HEK293T (cell line): ENCODE results near the gene RNF213.

Experiments
- CTCF ChIA-PET: fragments of 350-600 bp; formaldehyde crosslinking; extraction: SDS; loops from one replicate; lab custom pipeline; 2021; ENCODE audit warnings: antibody characterized with exemption, inconsistent platforms; lab: Yijun Ruan, JAX
- POLR2A ChIA-PET: fragments of 350-600 bp; formaldehyde crosslinking; extraction: SDS; loops from one replicate; lab custom pipeline; 2020; ENCODE audit warnings: antibody characterized with exemption, inconsistent platforms; lab: Yijun Ruan, JAX
- DNase-seq: peaks from one replicate; pipeline ENCODE4 v3.0.0; 2012; ENCODE audit warnings: mixed read lengths; ENCODE audit errors: extremely low spot score
- ARNT ChIP-seq: fragments of 450-650 bp; IDR thresholded peaks from 2 replicates; pipeline ENCODE4 v1.6.1; 2017; ENCODE audit warnings: mild to moderate bottlenecking
- BHLHE40 ChIP-seq: fragments of 450-650 bp; IDR thresholded peaks from 2 replicates; pipeline ENCODE4 v1.6.1; 2016; ENCODE audit warnings: mild to moderate bottlenecking, moderate library complexity, borderline replicate concordance
- CTBP1 ChIP-seq: fragments of 450-650 bp; IDR thresholded peaks from 2 replicates; pipeline ENCODE4 v1.6.1; 2016; ENCODE audit warnings: borderline replicate concordance
- ELF4 ChIP-seq: fragments of 450-650 bp; IDR thresholded peaks from 2 replicates; pipeline ENCODE4 v1.6.1; 2017; ENCODE audit warnings: antibody characterized with exemption
- FOXA1 ChIP-seq: fragments of 450-650 bp; IDR thresholded peaks from 2 replicates; pipeline ENCODE4 v1.6.1; 2016; ENCODE audit warnings: mild to moderate bottlenecking
- FOXK2 ChIP-seq: fragments of 450-650 bp; IDR thresholded peaks from 2 replicates; pipeline ENCODE4 v1.6.1; 2016; ENCODE audit warnings: mild to moderate bottlenecking
- FOXM1 ChIP-seq: fragments of 450-650 bp; IDR thresholded peaks from 2 replicates; pipeline ENCODE4 v1.6.1; 2017; ENCODE audit warnings: mild to moderate bottlenecking, borderline replicate concordance
- HDGF ChIP-seq: fragments of 450-650 bp; IDR thresholded peaks from 2 replicates; pipeline ENCODE4 v1.6.1; 2017; ENCODE audit warnings: antibody characterized with exemption, borderline replicate concordance
- L3MBTL2 ChIP-seq: fragments of 450-650 bp; conservative IDR thresholded peaks from 2 replicates; pipeline ENCODE4 v1.6.1; 2016; ENCODE audit warnings: mild to moderate bottlenecking
- LEF1 ChIP-seq: fragments of 450-650 bp; IDR thresholded peaks from 2 replicates; pipeline ENCODE4 v1.6.1; 2017; ENCODE audit warnings: mild to moderate bottlenecking, borderline replicate concordance
- NFRKB ChIP-seq: fragments of 450-650 bp; IDR thresholded peaks from 2 replicates; pipeline ENCODE4 v1.6.1; 2016; ENCODE audit warnings: mild to moderate bottlenecking, moderate library complexity
- PKNOX1 ChIP-seq: fragments of 450-650 bp; IDR thresholded peaks from 2 replicates; pipeline ENCODE4 v1.6.1; 2016
- SP1 ChIP-seq: fragments of 450-650 bp; IDR thresholded peaks from 2 replicates; pipeline ENCODE4 v1.6.1; 2017
- SUZ12 ChIP-seq: fragments of 450-650 bp; IDR thresholded peaks from 2 replicates; pipeline ENCODE4 v1.6.1; 2016; ENCODE audit warnings: mild to moderate bottlenecking
- TARDBP ChIP-seq: fragments of 450-650 bp; IDR thresholded peaks from 2 replicates; pipeline ENCODE4 v1.6.1; 2016
- ZNF384 ChIP-seq: fragments of 450-650 bp; IDR thresholded peaks from 2 replicates; pipeline ENCODE4 v1.6.1; 2016

The RNF213 gene

GRCh38 chr17:80339118-80339517, 78.5 kb downstream of the RNF213 start:
- TF ChIP-seq NFRKB = no peak
- TF ChIP-seq ARNT = no peak
- TF ChIP-seq FOXM1 = no peak
- TF ChIP-seq ELF4 = no peak
- TF ChIP-seq PKNOX1 = no peak
- TF ChIP-seq HDGF = no peak
- CTCF ChIA-PET = no interaction called here

GRCh38 chr17:80339731-80340456, 79.2 kb downstream of the RNF213 start:
- ChIA-PET POLR2A (no interaction called here), CTCF (no interaction called here)
- no peak for DNase-seq
- TF ChIP-seq TARDBP = no peak
- no peak for TF ChIP-seq ZNF384
- TF ChIP-seq HDGF = no peak
- no peak for TF ChIP-seq FOXA1
- TF ChIP-seq SUZ12 = no peak
- no peak for TF ChIP-seq FOXK2
- TF ChIP-seq L3MBTL2 = no peak
- TF ChIP-seq SP1 = no peak
- no peak for TF ChIP-seq LEF1
- TF ChIP-seq FOXM1 = no peak

More at GRCh38 chr17:80339118-80339517, 78.5 kb downstream of the RNF213 start:
- no peak for DNase-seq
- POLR2A ChIA-PET = interaction anchor here (0.6 kb wide), 1 partner anchor 215 kb away, joined by 3 read pairs; no protein-coding TSS in a partner anchor

GRCh38 chr17:80345321-80345720, 84.7 kb downstream of the RNF213 start:
- TF ChIP-seq BHLHE40 = no peak
- TF ChIP-seq L3MBTL2 = no peak
- no peak for TF ChIP-seq FOXA1
- no peak for TF ChIP-seq CTBP1
- TF ChIP-seq HDGF = no peak
- TF ChIP-seq ZNF384 = no peak
- TF ChIP-seq ELF4 = no peak
- TF ChIP-seq SP1 = no peak
- no peak for TF ChIP-seq ARNT
- TF ChIP-seq FOXK2 = no peak
- no peak for TF ChIP-seq NFRKB
- no peak for TF ChIP-seq PKNOX1
- no peak for TF ChIP-seq LEF1
- TF ChIP-seq TARDBP = no peak
- TF ChIP-seq FOXM1 = no peak
- TF ChIP-seq SUZ12 = no peak
- DNase-seq = no peak
- POLR2A ChIA-PET = no interaction called here
- CTCF ChIA-PET = no interaction called here

GRCh38 chr17:80345841-80346497, 85.3 kb downstream of the RNF213 start:
- ChIA-PET CTCF (no interaction called here), POLR2A (no interaction called here)
- DNase-seq = no peak
- no peak for TF ChIP-seq L3MBTL2
- TF ChIP-seq FOXA1 = no peak
- TF ChIP-seq NFRKB = no peak
- TF ChIP-seq SP1 = no peak
- no peak for TF ChIP-seq HDGF
- no peak for TF ChIP-seq BHLHE40
- no peak for TF ChIP-seq ZNF384

GRCh38 chr17:80346498-80347275, 86.0 kb downstream of the RNF213 start:
- DNase-seq = no peak
- ChIA-PET POLR2A (no interaction called here), CTCF (no interaction called here)
- TF ChIP-seq SP1 (no peak), FOXA1 (no peak), CTBP1 (no peak), ARNT (no peak), TARDBP (no peak), NFRKB (no peak), PKNOX1 (no peak), ZNF384 (no peak), FOXK2 (no peak), ELF4 (no peak), FOXM1 (no peak), SUZ12 (no peak), HDGF (no peak), L3MBTL2 (no peak), BHLHE40 (no peak), LEF1 (no peak)
